Measurements from ENCODE around the gene IL6ST. TPM values are rescaled to one million over a fixed set of nuclear protein-coding genes. Genes with fewer than 3 reads are reported as not detected.

Gene IL6ST
- total RNA-seq, 2 experiments from 2014 or later: 377 to 404 TPM

- Mint-ChIP-seq H3K4me3 (no peak overlapping the region), H3K9me3 (no peaks in the 10 kb centered on the region), H3K27ac (no peak overlapping the region), H3K27me3 (peaks cover 14% of the 10 kb centered on the region), H3K36me3 (ENCODE audit: low read depth) (no peaks in the 10 kb centered on the region), H3K4me1 (ENCODE audit: low read depth) (no peaks in the 10 kb centered on the region)
- DNase-seq (no peak), ATAC-seq (ENCODE audit: poor library complexity) (no peak)
- Histone ChIP-seq H3K27ac (ENCODE audit: low read depth in 1 of 2, low read length in 2 of 2) (no peak overlapping the region), H3K4me3 (ENCODE audit: low read length) (no peak overlapping the region), H3K36me3 (ENCODE audit: insufficient read depth, low read length) (no peaks in the 10 kb centered on the region), H3K9me3 (ENCODE audit: control insufficient read depth in 1 of 2, insufficient read depth in 1 of 2, low read length in 2 of 2) (no peaks in the 10 kb centered on the region), H3K4me1 (ENCODE audit: insufficient read depth, low read length) (peaks cover 5% of the 10 kb centered on the region), H3K27me3 (ENCODE audit: control insufficient read depth in 1 of 2, insufficient read depth in 2 of 2, low read length in 2 of 2) (peaks cover 0 to 2% of the 10 kb centered on the region in 2 experiments)
- ChIA-PET CTCF (no interaction called here), POLR2A (no interaction called here)
- no peak for TF ChIP-seq CTCF (IDR thresholded peaks at IDR 0.05)
- intact Hi-C loops (cut with DNase I, micrococcal nuclease): no loop called here
Observed at GRCh38 chr5:55897206-55897894, 97.4 kb downstream of the IL6ST start.

GRCh38 chr5:55896663-55897062 lies 98.1 kb downstream of the IL6ST start:
- Histone ChIP-seq H3K9me3 (ENCODE audit: control insufficient read depth in 1 of 2, insufficient read depth in 1 of 2, low read length in 2 of 2) (no peaks in the 10 kb centered on the region), H3K4me1 (ENCODE audit: insufficient read depth, low read length) (peaks cover 5% of the 10 kb centered on the region), H3K36me3 (ENCODE audit: insufficient read depth, low read length) (no peaks in the 10 kb centered on the region), H3K27ac (ENCODE audit: low read depth in 1 of 2, low read length in 2 of 2) (no peak overlapping the region), H3K27me3 (ENCODE audit: control insufficient read depth in 1 of 2, insufficient read depth in 2 of 2, low read length in 2 of 2) (peaks cover 0 to 2% of the 10 kb centered on the region in 2 experiments), H3K4me3 (ENCODE audit: low read length) (no peak overlapping the region)
- no peak overlapping the region for H3K4me3 Mint-ChIP-seq
- H3K36me3 Mint-ChIP-seq (ENCODE audit: low read depth): no peaks in the 10 kb centered on the region
- no peaks in the 10 kb centered on the region for H3K9me3 Mint-ChIP-seq
- CTCF ChIA-PET: no interaction called here
- ATAC-seq (ENCODE audit: poor library complexity) (no peak), DNase-seq (no peak)
- H3K27ac Mint-ChIP-seq: no peak overlapping the region
- TF ChIP-seq CTCF (IDR thresholded peaks at IDR 0.05): no peak
- intact Hi-C loops (cut with DNase I, micrococcal nuclease): no loop called here
- H3K27me3 Mint-ChIP-seq: peaks cover 14% of the 10 kb centered on the region
- POLR2A ChIA-PET: no interaction called here
- H3K4me1 Mint-ChIP-seq (ENCODE audit: low read depth): no peaks in the 10 kb centered on the region

- intact Hi-C loops (cut with DNase I, micrococcal nuclease): no loop called here
- no peak for TF ChIP-seq CTCF (IDR thresholded peaks at IDR 0.05)
- CTCF ChIA-PET: no interaction called here
- H3K27me3 ChIP-seq (ENCODE audit: control insufficient read depth in 1 of 2, insufficient read depth in 2 of 2, low read length in 2 of 2): peaks cover 0 to 2% of the 10 kb centered on the region in 2 experiments
- no peak for DNase-seq
- no peak overlapping the region for H3K27ac Mint-ChIP-seq
- H3K4me1 Mint-ChIP-seq (ENCODE audit: low read depth): no peaks in the 10 kb centered on the region
- peaks cover 5% of the 10 kb centered on the region for H3K4me1 ChIP-seq (ENCODE audit: insufficient read depth, low read length)
- H3K27me3 Mint-ChIP-seq: peaks cover 14% of the 10 kb centered on the region
- no peaks in the 10 kb centered on the region for H3K36me3 ChIP-seq (ENCODE audit: insufficient read depth, low read length)
- H3K9me3 ChIP-seq (ENCODE audit: control insufficient read depth in 1 of 2, insufficient read depth in 1 of 2, low read length in 2 of 2): no peaks in the 10 kb centered on the region
- no peak overlapping the region for H3K4me3 ChIP-seq (ENCODE audit: low read length)
- no peak overlapping the region for H3K4me3 Mint-ChIP-seq
- H3K36me3 Mint-ChIP-seq (ENCODE audit: low read depth): no peaks in the 10 kb centered on the region
- no peak overlapping the region for H3K27ac ChIP-seq (ENCODE audit: low read depth in 1 of 2, low read length in 2 of 2)
- no peaks in the 10 kb centered on the region for H3K9me3 Mint-ChIP-seq
- POLR2A ChIA-PET: no interaction called here
- no peak for ATAC-seq (ENCODE audit: poor library complexity)
Observed at GRCh38 chr5:55896238-55896637, 98.5 kb downstream of the IL6ST start.

Measured in CD4-positive, alpha-beta T cell (primary cell).